Bronchial epithelial cell (primary cell): ENCODE data around the gene DNAAF8. TPM values are rescaled to one million over a fixed set of nuclear protein-coding genes. Genes with fewer than 3 reads are reported as not detected.

ENCODE experiments used
- DNase-seq: peaks from one replicate; pipeline ENCODE4 v3.0.0-alpha.2; 2010; ENCODE audit warnings: low read depth
- FAIRE-seq: peaks from 2 replicates; lab custom pipeline; 2011; peaks lifted over from hg19 to GRCh38; lab: Jason Lieb, UNC
- H3K27me3 ChIP-seq: 2 replicates; pipeline ENCODE4 v1.5.1; 2011; ENCODE audit warnings: low read length; ENCODE audit not compliant: control insufficient read depth, insufficient read depth
- H3K36me3 ChIP-seq: 2 replicates; pipeline ENCODE4 v1.5.1; 2011; ENCODE audit warnings: low read length; ENCODE audit not compliant: control insufficient read depth, insufficient read depth
- H3K4me3 ChIP-seq: 2 replicates; pipeline ENCODE4 v1.5.1; 2011; ENCODE audit warnings: mild to moderate bottlenecking, low read depth, low read length, control low read depth
- total RNA-seq: library from RNA; depleted of rRNA; stranded (reverse); fragments of >200 nt; gene quantifications from 2 replicates; pipeline ENCODE4 v1.2.1, GENCODE V29; 2014
- TF ChIP-seq, protein P1 (sequence below): IDR thresholded peaks from 2 replicates; pipeline ENCODE4 v1.5.1; 2011; ENCODE audit warnings: mild to moderate bottlenecking, moderate library complexity, low read length, control low read depth, inconsistent platforms; ENCODE audit not compliant: insufficient read depth, severe bottlenecking

Gene DNAAF8
- total RNA-seq, 1 donor from 2014 or later = under 0.01 TPM

DNA sequence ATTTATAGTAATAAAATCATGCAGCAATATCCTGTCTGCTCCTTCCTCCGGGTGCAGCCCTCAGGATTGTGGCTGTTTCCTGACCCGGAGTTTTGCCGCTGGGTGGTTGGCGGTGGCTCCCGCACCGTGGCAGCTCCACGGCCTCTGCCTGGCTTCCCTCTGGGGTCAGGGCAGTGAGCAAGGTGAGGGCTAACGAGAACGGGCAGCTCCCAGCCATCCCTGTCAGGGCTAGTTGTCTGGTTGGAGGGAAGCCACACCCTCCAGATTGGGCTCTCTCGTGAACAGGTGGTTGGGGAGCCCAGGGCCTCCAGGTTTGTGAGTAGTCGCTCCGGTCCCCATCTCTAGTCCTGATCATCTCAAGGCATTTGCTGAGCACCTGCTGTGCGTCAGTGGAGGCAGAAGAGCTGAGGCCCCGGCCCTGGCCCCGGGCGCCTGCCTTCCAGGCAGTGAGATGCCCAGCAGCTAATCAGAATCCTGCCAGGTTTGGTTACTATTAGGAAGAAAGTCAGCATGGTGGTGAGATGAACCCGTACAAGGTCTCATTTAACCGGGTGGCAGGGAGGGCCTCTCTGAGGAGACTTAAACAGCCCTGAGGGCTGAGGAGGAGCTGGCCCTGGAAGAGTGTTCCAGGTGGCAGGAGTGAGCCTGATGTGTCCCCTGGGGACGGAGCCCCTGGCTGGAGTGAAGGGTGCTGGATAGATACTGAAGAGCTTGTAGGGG is 43.2 kb upstream of the DNAAF8 start:
- peaks cover 9% of the 10 kb centered on the region for H3K36me3 ChIP-seq
- DNase-seq = no peak
- TF ChIP-seq, protein P1, sequence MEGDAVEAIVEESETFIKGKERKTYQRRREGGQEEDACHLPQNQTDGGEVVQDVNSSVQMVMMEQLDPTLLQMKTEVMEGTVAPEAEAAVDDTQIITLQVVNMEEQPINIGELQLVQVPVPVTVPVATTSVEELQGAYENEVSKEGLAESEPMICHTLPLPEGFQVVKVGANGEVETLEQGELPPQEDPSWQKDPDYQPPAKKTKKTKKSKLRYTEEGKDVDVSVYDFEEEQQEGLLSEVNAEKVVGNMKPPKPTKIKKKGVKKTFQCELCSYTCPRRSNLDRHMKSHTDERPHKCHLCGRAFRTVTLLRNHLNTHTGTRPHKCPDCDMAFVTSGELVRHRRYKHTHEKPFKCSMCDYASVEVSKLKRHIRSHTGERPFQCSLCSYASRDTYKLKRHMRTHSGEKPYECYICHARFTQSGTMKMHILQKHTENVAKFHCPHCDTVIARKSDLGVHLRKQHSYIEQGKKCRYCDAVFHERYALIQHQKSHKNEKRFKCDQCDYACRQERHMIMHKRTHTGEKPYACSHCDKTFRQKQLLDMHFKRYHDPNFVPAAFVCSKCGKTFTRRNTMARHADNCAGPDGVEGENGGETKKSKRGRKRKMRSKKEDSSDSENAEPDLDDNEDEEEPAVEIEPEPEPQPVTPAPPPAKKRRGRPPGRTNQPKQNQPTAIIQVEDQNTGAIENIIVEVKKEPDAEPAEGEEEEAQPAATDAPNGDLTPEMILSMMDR = no peak

DNA sequence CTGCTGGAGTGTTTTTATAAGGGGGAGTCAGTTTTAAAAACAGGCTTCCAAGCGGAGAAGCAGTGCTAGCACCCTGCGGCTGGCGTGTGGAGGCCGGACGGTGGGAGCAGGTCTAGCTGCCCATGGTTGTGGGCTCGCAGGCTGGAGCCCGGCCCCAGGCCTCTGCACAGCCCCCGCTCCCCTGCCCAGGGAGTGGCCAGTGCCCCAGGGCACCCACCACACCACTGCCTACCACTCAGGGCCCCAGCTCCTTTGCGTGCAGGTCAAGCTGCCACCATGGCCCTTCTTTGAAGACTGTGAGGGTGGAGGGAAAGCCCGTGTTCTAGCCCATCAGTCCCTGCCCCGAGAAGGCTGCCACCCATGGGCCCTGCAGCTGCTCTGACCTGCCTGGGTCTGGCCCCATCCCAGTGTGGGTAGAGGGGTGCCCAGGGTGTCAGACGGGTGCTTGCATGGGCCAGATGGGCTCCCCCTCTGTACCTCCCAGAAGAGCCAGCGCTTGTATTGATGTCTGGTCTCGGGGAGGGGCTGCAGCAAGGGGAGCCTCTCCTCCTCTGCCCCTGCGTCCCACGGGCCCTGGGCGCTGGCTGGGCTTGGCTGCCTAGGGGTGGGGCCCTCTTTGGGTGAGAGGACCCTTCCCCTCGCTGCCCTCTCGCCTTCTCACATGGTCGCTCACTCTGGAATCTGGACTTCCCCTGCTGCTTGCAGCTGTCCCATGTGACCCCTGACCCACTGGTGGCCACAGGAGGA is 42.5 kb upstream of the DNAAF8 start:
- FAIRE-seq (no peak), DNase-seq (no peak)
- TF ChIP-seq, protein P1 = no peak
- Histone ChIP-seq H3K4me3 (no peak overlapping the region), H3K36me3 (peaks cover 9% of the 10 kb centered on the region), H3K27me3 (no peaks in the 10 kb centered on the region)

More for the DNA sequence above, 43.2 kb upstream of the DNAAF8 start:
- Histone ChIP-seq H3K4me3 (no peak overlapping the region), H3K27me3 (no peaks in the 10 kb centered on the region)
- FAIRE-seq = no peak

DNA sequence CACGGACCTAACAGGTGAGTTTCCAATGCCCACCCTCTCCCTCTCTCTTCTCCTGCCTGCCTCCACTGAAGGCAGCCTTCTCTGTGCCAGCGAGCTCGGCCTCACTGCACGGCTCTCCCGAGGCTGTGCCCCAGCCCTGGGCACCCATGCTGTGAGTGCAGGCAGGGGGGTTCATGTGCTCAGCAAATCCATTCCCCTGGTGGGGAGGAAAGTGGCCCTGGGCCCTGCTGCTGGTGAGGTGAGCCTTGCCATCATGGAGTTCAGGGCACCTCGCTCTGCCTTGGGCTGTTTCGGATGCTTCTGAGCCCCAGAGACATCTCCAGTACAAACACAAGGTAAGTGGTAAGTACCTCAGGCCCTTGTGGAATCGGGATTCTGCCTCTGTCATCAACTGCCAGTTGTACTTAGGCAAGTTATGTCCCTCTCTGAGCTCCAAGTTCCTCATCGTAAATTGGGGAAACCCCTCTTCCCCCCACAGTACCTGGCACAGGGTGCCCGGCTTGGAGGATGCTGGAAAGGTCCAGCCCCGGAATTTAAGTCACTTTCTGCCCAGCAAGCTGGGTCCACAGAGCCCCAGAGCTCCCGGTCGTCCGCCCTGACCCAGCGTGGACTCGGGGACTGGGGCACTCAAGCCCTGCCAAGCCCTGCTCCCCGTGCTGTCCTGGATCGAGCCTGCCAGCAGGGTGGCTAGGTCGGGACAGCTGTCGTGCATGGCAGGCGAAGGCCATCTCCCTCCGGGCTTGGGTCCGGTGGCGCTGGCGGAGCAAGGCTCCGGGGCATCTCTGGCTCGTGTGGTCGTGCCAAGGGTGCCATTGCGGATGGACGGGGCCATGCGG is 41.7 kb upstream of the DNAAF8 start:
- Histone ChIP-seq H3K4me3 (peak overlapping the region; percentile 44), H3K36me3 (peaks cover 13% of the 10 kb centered on the region), H3K27me3 (no peaks in the 10 kb centered on the region)
- DNase-seq (no peak), FAIRE-seq (no peak)
- TF ChIP-seq, protein P1 = no peak

DNA sequence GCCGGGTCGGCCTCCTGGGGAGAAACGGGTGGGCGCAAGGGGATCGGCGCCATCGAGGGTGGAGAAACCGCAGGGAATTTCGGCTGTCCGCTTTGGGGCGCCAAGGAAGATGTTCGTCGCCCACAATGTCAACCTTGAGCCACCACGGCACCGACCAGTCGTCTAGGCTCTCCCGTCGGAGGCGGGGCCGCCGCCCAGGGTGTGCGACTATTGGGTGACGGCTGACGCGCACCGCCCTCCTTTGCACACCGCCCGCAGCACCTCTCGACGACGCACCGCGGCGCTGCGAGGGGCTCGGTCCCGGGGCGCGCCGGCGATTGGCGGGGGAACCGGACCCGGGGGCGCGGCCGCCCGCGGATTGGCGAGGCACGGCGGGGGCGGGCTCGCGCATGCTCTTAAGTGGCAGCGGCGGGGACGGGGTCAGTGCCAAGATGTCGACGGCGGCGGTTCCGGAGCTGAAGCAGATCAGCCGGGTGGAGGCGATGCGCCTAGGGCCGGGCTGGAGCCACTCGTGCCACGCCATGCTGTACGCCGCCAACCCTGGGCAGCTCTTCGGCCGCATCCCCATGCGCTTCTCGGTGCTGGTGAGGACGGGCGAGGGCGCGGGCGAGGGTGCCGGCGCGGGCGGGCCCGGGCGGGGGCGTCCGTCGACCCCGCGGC is 40.9 kb upstream of the DNAAF8 start, which contains the start of gene NUDT16L1:
Gene NUDT16L1, plus strand, starts transcription at position 267 of the 660 bp plus-strand sequence. Its CDS starts 165 bp downstream, at position 432.
- DNase-seq (peak; percentile 83), FAIRE-seq (no peak)
- H3K36me3 ChIP-seq = peaks cover 17% of the 10 kb centered on the region

More for the DNA sequence above, 40.9 kb upstream of the DNAAF8 start, which contains the start of gene NUDT16L1:
- TF ChIP-seq, protein P1 = no peak
- Histone ChIP-seq H3K27me3 (no peaks in the 10 kb centered on the region), H3K4me3 (peak within 1 kb of the TSS; percentile 92)
